Endothelial cell of umbilical vein (primary cell): ENCODE results near the gene AFF1. TPM values are rescaled to one million over a fixed set of nuclear protein-coding genes. Genes with fewer than 3 reads are reported as not detected.

Experiments
- BruUV-seq: library from RNA; stranded (reverse); fragments of 400-500 nt; replicated peaks from 2 replicates; lab custom pipeline; 2021; lab: Mats Ljungman, UMichigan
- CTCF ChIA-PET: fragments of 300-600, 350-600 bp; sonication (Branson Sonifier 250); formaldehyde crosslinking; loops from one replicate; lab custom pipeline; 2021; ENCODE audit warnings: antibody characterized with exemption, inconsistent platforms; lab: Charles Lee
- POLR2A ChIA-PET: fragments of 300-600, 350-600 bp; sonication (Branson Sonifier 250); formaldehyde crosslinking; loops from one replicate; lab custom pipeline; 2021; ENCODE audit warnings: antibody characterized with exemption, inconsistent platforms; lab: Charles Lee
- DNase-seq: peaks from one replicate; pipeline ENCODE4 v3.0.0-alpha.2; 2011; ENCODE audit warnings: low read depth, low spot score
- FAIRE-seq: peaks from 2 replicates; lab custom pipeline; 2011; peaks lifted over from hg19 to GRCh38; lab: Jason Lieb, UNC
- H2AFZ ChIP-seq: 2 replicates; pipeline ENCODE4 v1.6.0; 2012; ENCODE audit warnings: low read depth, low read length, control low read depth, inconsistent platforms
- H3K27ac ChIP-seq: 2 replicates; pipeline ENCODE4 v1.5.1; 2011; ENCODE audit warnings: low read depth, mild to moderate bottlenecking, control low read depth, low read length, moderate library complexity; ENCODE audit not compliant: insufficient read depth
- H3K27me3 ChIP-seq, 2 experiments: 2 replicates each; pipeline versions ENCODE4 v1.6.0 to v1.6.1; 2011; ENCODE audit warnings: low read length in 2 of 2, mixed read lengths in 1 of 2; ENCODE audit not compliant: control insufficient read depth in 2 of 2, insufficient read depth in 2 of 2
- H3K36me3 ChIP-seq, 2 experiments: 2 replicates in 1 of 2; 3 replicates in 1 of 2; pipeline ENCODE4 v1.5.1; 2011; ENCODE audit warnings: low read length in 2 of 2, mild to moderate bottlenecking in 1 of 2, moderate library complexity in 1 of 2; ENCODE audit not compliant: control insufficient read depth in 2 of 2, insufficient read depth in 2 of 2; ENCODE audit errors: extremely low read depth in 1 of 2
- H3K4me1 ChIP-seq: 3 replicates; pipeline ENCODE4 v1.5.1; 2011; ENCODE audit warnings: mild to moderate bottlenecking, low read length; ENCODE audit not compliant: control insufficient read depth, insufficient read depth; ENCODE audit errors: extremely low read depth
- H3K4me2 ChIP-seq: 2 replicates; pipeline ENCODE4 v1.6.1; 2011; ENCODE audit warnings: low read length, control low read depth, mixed read lengths; ENCODE audit not compliant: insufficient read depth
- H3K4me3 ChIP-seq, 3 experiments: fragments of 200-600 bp in 1 of 3; sonication (generic), shearing (Covaris generic) in 1 of 3; replicated peaks in 1 of 3; 2 replicates each; pipeline ENCODE4 v1.5.1; 2011 to 2016; ENCODE audit warnings: control low read depth in 3 of 3, low read length in 3 of 3, mild to moderate bottlenecking in 2 of 3, inconsistent platforms in 1 of 3, low read depth in 1 of 3, moderate library complexity in 1 of 3; ENCODE audit not compliant: insufficient read depth in 1 of 3
- H3K79me2 ChIP-seq: 2 replicates; pipeline ENCODE4 v1.6.0; 2012; ENCODE audit warnings: low read length, inconsistent platforms; ENCODE audit not compliant: control insufficient read depth, insufficient read depth
- H3K9ac ChIP-seq: replicated peaks from 2 replicates; pipeline ENCODE3; 2011; ENCODE audit warnings: low read length, control low read depth; ENCODE audit not compliant: insufficient read depth; ENCODE audit errors: extremely low read depth
- H3K9me1 ChIP-seq: replicated peaks from 3 replicates; pipeline ENCODE4 v1.6.0; 2011; ENCODE audit warnings: mild to moderate bottlenecking, low read length; ENCODE audit not compliant: control insufficient read depth, insufficient read depth; ENCODE audit errors: extremely low read depth
- H3K9me3 ChIP-seq: replicated peaks from 2 replicates; pipeline ENCODE4 v1.5.1; 2012; ENCODE audit warnings: low read length, inconsistent platforms; ENCODE audit not compliant: control insufficient read depth, insufficient read depth
- H4K20me1 ChIP-seq: replicated peaks from 2 replicates; pipeline ENCODE3; 2011; ENCODE audit warnings: mild to moderate bottlenecking, low read length; ENCODE audit not compliant: control insufficient read depth, insufficient read depth; ENCODE audit errors: extremely low read depth
- CTCF ChIP-seq, 2 donors: IDR thresholded peaks; 1 replicate in 1 of 2; 2 replicates in 1 of 2; pipeline ENCODE4 v1.5.1; 2011; ENCODE audit warnings: low read length in 2 of 2, mild to moderate bottlenecking in 2 of 2, moderate library complexity in 2 of 2, control low read depth in 1 of 2, inconsistent platforms in 1 of 2, low read depth in 1 of 2; ENCODE audit not compliant: insufficient read depth in 1 of 2; ENCODE audit errors: extremely low read depth in 1 of 2
- EZH2 ChIP-seq: IDR thresholded peaks from 2 replicates; pipeline ENCODE4 v1.6.1; 2012; ENCODE audit warnings: borderline replicate concordance, low read depth, mild to moderate bottlenecking, moderate library complexity, low read length, inconsistent platforms; ENCODE audit not compliant: severe bottlenecking
- FOS ChIP-seq: IDR thresholded peaks from 2 replicates; pipeline ENCODE4 v1.6.1; 2011; ENCODE audit warnings: mild to moderate bottlenecking, low read length, moderate library complexity, borderline replicate concordance; ENCODE audit not compliant: insufficient read depth
- GATA2 ChIP-seq: IDR thresholded peaks from 2 replicates; pipeline ENCODE4 v1.7.0; 2011; ENCODE audit warnings: low read depth, mild to moderate bottlenecking, moderate library complexity, mixed read lengths, low read length; ENCODE audit not compliant: insufficient read length, insufficient read depth
- JUN ChIP-seq: IDR thresholded peaks from 2 replicates; pipeline ENCODE4 v1.6.1; 2011; ENCODE audit warnings: borderline replicate concordance, low read depth; ENCODE audit not compliant: insufficient read length, insufficient read depth
- MYC ChIP-seq: IDR thresholded peaks from one replicate; pipeline ENCODE4 v1.6.1; 2011; ENCODE audit warnings: mild to moderate bottlenecking, low read depth, low read length
- POLR2A ChIP-seq: IDR thresholded peaks from 2 replicates; pipeline ENCODE4 v1.6.1; 2012; ENCODE audit warnings: low read depth, mild to moderate bottlenecking, control low read depth, low read length
- POLR2AphosphoS5 ChIP-seq: IDR thresholded peaks from 2 replicates; pipeline ENCODE4 v1.6.1; 2012; ENCODE audit warnings: low read depth, mild to moderate bottlenecking, control low read depth, low read length, moderate library complexity; ENCODE audit not compliant: insufficient read depth
- dilution Hi-C: fragments of 300-500 bp; cut with MboI; formaldehyde crosslinking; loops from one replicate; pipeline ENCODE4 v1.15.0; 2019; ENCODE audit warnings: low sequenced_read_pairs; ENCODE audit not compliant: extremely low pct_ligation_motif_present
- intact Hi-C: fragments of 100-400 bp; cut with micrococcal nuclease; formaldehyde crosslinking; loops from one replicate; pipeline ENCODE4 v1.10.0; 2022
- polyA plus RNA-seq, 4 experiments: library from polyadenylated mRNA; depleted of rRNA in 3 of 4; stranded (reverse) in 3 of 4; unstranded in 1 of 4; fragments of >200 nt; gene quantifications; 2 replicates each; pipeline versions ENCODE4 v1.2.1 to v1.2.3, GENCODE V29; 2011 to 2012; ENCODE audit warnings: missing spikeins in 1 of 4
- total RNA-seq: library from RNA; stranded (reverse); gene quantifications from 2 replicates; pipeline ENCODE4 v1.2.3, GENCODE V29; 2021
- TF ChIP-seq, protein P1 (sequence below): IDR thresholded peaks from 2 replicates; pipeline ENCODE4 v1.6.1; 2011; ENCODE audit not compliant: insufficient read depth, insufficient read length

Gene AFF1
- total and polyA plus RNA-seq, 2 donors (not counting 3 experiments of a cell fraction or from before 2014, with no cell fraction given), result 26.2 to 106 TPM

- H4K20me1 ChIP-seq, result no peaks in the 10 kb centered on the region
- no peaks in the 10 kb centered on the region for H3K9me3 ChIP-seq
- peak overlapping the region in 1 of 3 experiments; percentile 30 for H3K4me3 ChIP-seq
- no peak for TF ChIP-seq GATA2
- no peak for TF ChIP-seq CTCF (IDR thresholded peaks at IDR 0.05; ENCODE audit: extremely low read depth in 1 of 2, insufficient read depth in 1 of 2, low read depth in 1 of 2, low read length in 2 of 2)
- no peak for TF ChIP-seq POLR2A
- no peak for TF ChIP-seq POLR2AphosphoS5
- TF ChIP-seq, protein P1, sequence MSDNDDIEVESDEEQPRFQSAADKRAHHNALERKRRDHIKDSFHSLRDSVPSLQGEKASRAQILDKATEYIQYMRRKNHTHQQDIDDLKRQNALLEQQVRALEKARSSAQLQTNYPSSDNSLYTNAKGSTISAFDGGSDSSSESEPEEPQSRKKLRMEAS, result no peak
- TF ChIP-seq EZH2, result no peak
- no peak for TF ChIP-seq JUN
- no peak for TF ChIP-seq FOS
- no peak for TF ChIP-seq MYC
- H3K4me1 ChIP-seq, result peaks cover 31% of the 10 kb centered on the region
- peak overlapping the region; percentile 76 for H3K4me2 ChIP-seq
- FAIRE-seq (no peak), DNase-seq (no peak)
- intact Hi-C loops (loop anchor here (10.0 kb wide), 1 partner anchor 508 kb away; the partner anchor contains the start of gene PTPN13), dilution Hi-C loops (loop anchor here (25.0 kb wide), 1 partner anchor 191 kb away; no protein-coding TSS in a partner anchor)
- H3K27me3 ChIP-seq, result no peaks in the 10 kb centered on the region
- no TSS peak for BruUV-seq
- peak overlapping the region; percentile 96 for H3K27ac ChIP-seq
- H3K79me2 ChIP-seq, result peaks cover 3% of the 10 kb centered on the region
- CTCF ChIA-PET, result interaction anchor here (0.9 to 3.6 kb wide), 5 partner anchors 9 to 180 kb away, joined by 3 to 19 read pairs (median 4); no protein-coding TSS in a partner anchor
- peaks cover 2 to 5% of the 10 kb centered on the region in 2 experiments for H3K36me3 ChIP-seq
- H3K9me1 ChIP-seq, result no peaks in the 10 kb centered on the region
- H2AFZ ChIP-seq, result no peak overlapping the region
- POLR2A ChIA-PET, result no interaction called here
- H3K9ac ChIP-seq, result peak overlapping the region; percentile 72
Measured at GRCh38 chr4:87103086-87103485, 168.3 kb downstream of the AFF1 start.
